ENCODE results near the gene STAT4. TPM values are rescaled to one million over a fixed set of nuclear protein-coding genes. Genes with fewer than 3 reads are reported as not detected.

The STAT4 gene
- total RNA-seq, 1 experiment from 2014 or later, result 0.33 TPM

DNA sequence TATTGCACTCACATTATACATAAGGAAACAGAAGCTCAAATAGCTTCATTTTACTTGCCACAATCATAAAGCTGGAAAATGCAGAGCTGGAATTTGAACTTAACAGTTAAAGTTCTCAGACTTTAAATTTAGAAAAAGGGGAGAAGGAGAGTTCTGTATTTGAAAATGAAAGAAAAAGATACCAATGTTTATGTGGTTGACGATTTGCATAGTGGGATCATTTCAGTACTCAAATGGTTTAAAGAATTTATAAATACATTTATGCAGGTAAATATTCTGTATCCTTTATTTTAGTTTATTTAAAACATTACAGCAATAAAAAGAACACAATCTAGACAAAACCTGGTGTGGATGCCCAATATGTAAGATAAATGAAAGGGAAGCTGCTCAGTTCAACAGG, 25.5 kb upstream of the STAT4 start:
- Histone ChIP-seq H3K18ac (ENCODE audit: insufficient read length, low read depth, low read length) (no peak overlapping the region), H2BK5ac (ENCODE audit: insufficient read length, low read length) (no peak overlapping the region), H3K9ac (ENCODE audit: extremely low read depth, insufficient read length, low read length) (no peak overlapping the region), H3K56ac (ENCODE audit: insufficient read length, low read depth, low read length) (no peak overlapping the region), H3K79me1 (ENCODE audit: insufficient read depth, low read depth, low read length, poor library complexity, severe bottlenecking) (no peaks in the 10 kb centered on the region), H4K5ac (ENCODE audit: insufficient read length, low read depth, low read length) (no peak overlapping the region), H3K9me3 (ENCODE audit: control insufficient read depth, low read depth, low read length) (no peaks in the 10 kb centered on the region), H3K14ac (ENCODE audit: insufficient read depth, low read length) (no peak overlapping the region), H4K20me1 (ENCODE audit: control insufficient read depth, insufficient read depth, insufficient read length) (no peaks in the 10 kb centered on the region), H2BK120ac (ENCODE audit: low read depth, low read length, poor library complexity, severe bottlenecking) (no peak overlapping the region), H3K23ac (ENCODE audit: insufficient read length, low read depth, low read length) (no peak overlapping the region), H2BK15ac (ENCODE audit: low read depth, low read length) (no peak overlapping the region), H3T11ph (ENCODE audit: low read length) (no peak overlapping the region), H2BK20ac (ENCODE audit: low read depth, low read length, poor library complexity, severe bottlenecking) (no peak overlapping the region), H4K91ac (ENCODE audit: insufficient read length, low read depth, low read length) (no peak overlapping the region), H3K27ac (ENCODE audit: insufficient read length, low read depth, low read length) (no peak overlapping the region), H4K8ac (replicated peaks; ENCODE audit: insufficient read length, low read depth, low read length) (no peak overlapping the region), H2AFZ (ENCODE audit: low read length) (no peak overlapping the region), H3K27me3 (ENCODE audit: insufficient read depth, low read length) (no peaks in the 10 kb centered on the region), H3K4me1 (ENCODE audit: insufficient read depth, low read length) (peaks cover 5% of the 10 kb centered on the region; the same call in 1 of the 2 replicates), H2AK5ac (ENCODE audit: insufficient read length, low read length) (no peak overlapping the region), H2BK12ac (ENCODE audit: insufficient read length, low read depth, low read length) (no peak overlapping the region), H3K23me2 (ENCODE audit: insufficient read length, low read depth, low read length, poor library complexity, severe bottlenecking) (no peaks in the 10 kb centered on the region), H3K79me2 (ENCODE audit: insufficient read depth, low read length) (no peaks in the 10 kb centered on the region), H3K4ac (ENCODE audit: low read depth, low read length) (no peak overlapping the region), H3K4me2 (ENCODE audit: insufficient read depth, insufficient read length, low read length) (no peak overlapping the region)
- no peak for DNase-seq
- H3K4me1 Mint-ChIP-seq, result peaks cover 15 to 19% of the 10 kb centered on the region in 2 experiments
- H3K36me3 Mint-ChIP-seq (ENCODE audit: insufficient read depth in 1 of 3, low read depth in 3 of 3), result no peaks in the 10 kb centered on the region
- H3K27me3 Mint-ChIP-seq (ENCODE audit: low read depth), result no peaks in the 10 kb centered on the region
- no peak overlapping the region for H3K27ac Mint-ChIP-seq
- TF ChIP-seq, protein P1, sequence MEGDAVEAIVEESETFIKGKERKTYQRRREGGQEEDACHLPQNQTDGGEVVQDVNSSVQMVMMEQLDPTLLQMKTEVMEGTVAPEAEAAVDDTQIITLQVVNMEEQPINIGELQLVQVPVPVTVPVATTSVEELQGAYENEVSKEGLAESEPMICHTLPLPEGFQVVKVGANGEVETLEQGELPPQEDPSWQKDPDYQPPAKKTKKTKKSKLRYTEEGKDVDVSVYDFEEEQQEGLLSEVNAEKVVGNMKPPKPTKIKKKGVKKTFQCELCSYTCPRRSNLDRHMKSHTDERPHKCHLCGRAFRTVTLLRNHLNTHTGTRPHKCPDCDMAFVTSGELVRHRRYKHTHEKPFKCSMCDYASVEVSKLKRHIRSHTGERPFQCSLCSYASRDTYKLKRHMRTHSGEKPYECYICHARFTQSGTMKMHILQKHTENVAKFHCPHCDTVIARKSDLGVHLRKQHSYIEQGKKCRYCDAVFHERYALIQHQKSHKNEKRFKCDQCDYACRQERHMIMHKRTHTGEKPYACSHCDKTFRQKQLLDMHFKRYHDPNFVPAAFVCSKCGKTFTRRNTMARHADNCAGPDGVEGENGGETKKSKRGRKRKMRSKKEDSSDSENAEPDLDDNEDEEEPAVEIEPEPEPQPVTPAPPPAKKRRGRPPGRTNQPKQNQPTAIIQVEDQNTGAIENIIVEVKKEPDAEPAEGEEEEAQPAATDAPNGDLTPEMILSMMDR (conservative IDR thresholded peaks at IDR 0.05), result no peak
- H3K9me3 Mint-ChIP-seq, result no peaks in the 10 kb centered on the region
- no peak overlapping the region for H3K4me3 Mint-ChIP-seq
- WGBS (ENCODE audit: extremely low coverage, insufficient read length, low lambda C conversion rate), result no CpG with 5 or more reads among the region's 1 CpG
